Sigmoid colon (tissue), 7 donors: ENCODE results near the gene STAT1. TPM values are rescaled to one million over a fixed set of nuclear protein-coding genes. Genes with fewer than 3 reads are reported as not detected.

Experiments used
- DNase-seq: peaks from one replicate; pipeline ENCODE4 v3.0.0-alpha.2; 2019
- H3K27ac ChIP-seq, 4 donors: fragments of 200-600 bp; sonication (generic); one replicate each; pipeline ENCODE4 v1.5.1; 2016 to 2019; ENCODE audit warnings: mild to moderate bottlenecking in 1 of 4
- H3K27me3 ChIP-seq, 3 donors: fragments of 200-600 bp; sonication (generic); one replicate each; pipeline ENCODE4 v1.5.1; 2019; ENCODE audit warnings: mild to moderate bottlenecking in 1 of 3
- H3K36me3 ChIP-seq, 4 donors: fragments of 200-600 bp; sonication (generic); one replicate each; pipeline ENCODE4 v1.5.1; 2016 to 2019
- H3K4me1 ChIP-seq, 4 donors: fragments of 200-600 bp; sonication (generic); one replicate each; pipeline ENCODE4 v1.5.1; 2017 to 2019
- H3K4me3 ChIP-seq, 4 donors: fragments of 200-600 bp; sonication (generic); one replicate each; pipeline ENCODE4 v1.5.1; 2017 to 2019; ENCODE audit warnings: mild to moderate bottlenecking in 2 of 4, moderate library complexity in 1 of 4
- H3K9me3 ChIP-seq, 4 donors: fragments of 200-600 bp in 3 of 4; sonication (generic) in 3 of 4; one replicate each; pipeline versions ENCODE4 v1.5.1 to v1.6.1; 2013 to 2019
- CTCF ChIP-seq, 4 experiments: fragments of 450-650 bp in 3 of 4; fragments of 200-600 bp in 1 of 4; IDR thresholded peaks; one replicate each; pipeline ENCODE4 v1.5.1; 2016 to 2019; ENCODE audit warnings: antibody characterized with exemption in 4 of 4, mild to moderate bottlenecking in 3 of 4, moderate library complexity in 2 of 4
- EP300 ChIP-seq, 4 donors: sonication (generic); formaldehyde crosslinking; IDR thresholded peaks; one replicate each; pipeline ENCODE4 v1.6.1; 2017; ENCODE audit warnings: antibody characterized with exemption in 4 of 4
- POLR2A ChIP-seq, 2 donors: fragments of 450-650 bp; IDR thresholded peaks; one replicate each; pipeline ENCODE4 v1.6.1; 2016; ENCODE audit warnings: antibody characterized with exemption in 2 of 2, mild to moderate bottlenecking in 2 of 2, moderate library complexity in 2 of 2
- POLR2AphosphoS5 ChIP-seq, 4 donors: sonication (generic); formaldehyde crosslinking; IDR thresholded peaks; one replicate each; pipeline ENCODE4 v1.6.1; 2017; ENCODE audit warnings: antibody characterized with exemption in 4 of 4
- WGBS, 2 donors: extraction: QIAGEN DNeasy Blood & Tissue Kit; methylation state at CpG; one replicate each; pipeline ENCODE4 v1.1.7; 2013; 5-methylcytosine and 5-hydroxymethylcytosine counted together
- intact Hi-C: fragments of 100-400 bp; cut with DNase I; formaldehyde crosslinking; loops from one replicate; pipeline ENCODE4 v1.15.1; 2023
- polyA plus RNA-seq, 3 donors: library from polyadenylated mRNA; stranded (reverse); fragments of 200-250 nt; gene quantifications; one replicate each; pipeline ENCODE4 v1.2.3, GENCODE V29; 2013
- total RNA-seq, 4 donors: library from RNA; depleted of rRNA; stranded (reverse); fragments of >200 nt; gene quantifications; one replicate each; pipeline ENCODE4 v1.1.0, GENCODE V29; 2016
- donor health status: healthy with polysubstance abuse.
- donor health status: Bipolar disorder and iron deficiency.
- donor health status: healthy.

Gene STAT1
- total and polyA plus RNA-seq, 7 donors = 32.8 to 93.8 (median 51.8) TPM

GRCh38 chr2:190987116-190987515 lies 26.9 kb downstream of the STAT1 start:
- Histone ChIP-seq H3K27me3 (no peaks in the 10 kb centered on the region), H3K27ac (no peak overlapping the region), H3K9me3 (no peaks in the 10 kb centered on the region), H3K36me3 (peaks cover 43 to 100% (median 69%) of the 10 kb centered on the region in 4 donors), H3K4me3 (no peak overlapping the region), H3K4me1 (no peaks in the 10 kb centered on the region)
- no peak for TF ChIP-seq POLR2A (IDR thresholded peaks at IDR 0.05)
- no peak for TF ChIP-seq CTCF (IDR thresholded peaks at IDR 0.05)
- no peak for TF ChIP-seq EP300 (IDR thresholded peaks at IDR 0.05)
- WGBS, 2 donors = 94 to 98% methylated on average over 1 of the region's 1 CpG
- DNase-seq = no peak
- intact Hi-C loops = no loop called here

DNA sequence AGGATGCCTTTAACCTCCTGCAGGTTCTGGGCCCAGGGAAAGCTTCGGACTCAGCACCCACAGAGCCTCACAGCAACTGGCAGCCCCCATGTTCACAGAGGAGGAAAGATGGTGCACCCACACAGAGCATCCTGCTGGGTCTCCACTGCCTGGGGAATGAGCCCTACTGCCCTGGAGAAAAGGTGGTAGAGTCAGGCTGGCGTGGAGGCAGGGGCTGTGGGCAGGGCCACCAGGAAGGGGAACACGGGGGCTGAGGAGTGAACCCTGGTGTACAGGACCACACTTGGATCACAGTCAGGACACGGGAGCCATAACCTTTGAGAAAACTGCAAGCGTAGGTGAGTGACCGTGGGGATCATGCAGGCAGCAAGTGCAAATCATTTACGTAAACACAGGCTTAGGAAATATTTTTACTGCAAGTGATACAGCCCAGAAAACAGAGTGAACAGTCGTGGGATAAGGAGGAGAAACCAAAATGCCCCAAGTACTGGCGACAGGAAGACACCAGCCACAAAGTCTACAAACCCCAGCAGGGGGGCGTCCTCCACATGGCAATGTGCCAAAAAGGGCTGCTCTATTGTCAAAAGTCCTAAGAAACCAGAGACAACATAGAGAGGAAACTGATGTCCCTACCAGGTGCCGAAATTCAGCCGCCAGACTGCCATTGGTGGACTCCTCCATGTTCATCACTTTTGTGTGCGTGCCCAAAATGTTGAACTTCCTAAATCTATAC lies 27.6 kb downstream of the STAT1 start:
- Histone ChIP-seq H3K4me1 (no peaks in the 10 kb centered on the region), H3K27ac (no peak overlapping the region), H3K4me3 (no peak overlapping the region), H3K36me3 (peaks cover 43 to 100% (median 69%) of the 10 kb centered on the region in 4 donors), H3K9me3 (no peaks in the 10 kb centered on the region), H3K27me3 (no peaks in the 10 kb centered on the region)
- WGBS, 2 donors = 78 to 91% methylated on average over 13 of the region's 13 CpGs
- intact Hi-C loops = no loop called here
- no peak for DNase-seq
- TF ChIP-seq POLR2AphosphoS5 (IDR thresholded peaks at IDR 0.05) = no peak
- TF ChIP-seq CTCF (IDR thresholded peaks at IDR 0.05) = no peak
- TF ChIP-seq POLR2A (IDR thresholded peaks at IDR 0.05) = no peak
- TF ChIP-seq EP300 (IDR thresholded peaks at IDR 0.05) = no peak

DNA sequence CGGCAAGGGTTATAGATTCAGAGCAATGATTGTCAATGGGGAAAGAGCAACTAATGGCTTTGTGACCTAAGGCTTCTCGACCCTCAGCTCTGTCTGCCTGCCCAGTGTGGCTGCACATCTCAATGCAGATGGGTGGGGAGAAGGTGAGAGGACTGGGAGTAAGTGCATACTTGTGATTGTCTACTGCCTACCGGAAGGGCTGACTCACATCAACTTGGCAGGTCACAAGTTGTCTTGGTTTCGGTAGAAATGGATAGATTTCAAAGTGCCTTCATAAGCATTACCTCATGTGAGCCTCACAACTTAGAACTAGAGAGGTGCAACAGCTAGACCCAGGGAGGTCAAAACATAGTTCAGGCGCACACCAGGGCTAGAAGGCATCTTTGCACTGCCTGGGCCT lies 29.4 kb downstream of the STAT1 start:
- H3K27me3 ChIP-seq = no peaks in the 10 kb centered on the region
- no peak overlapping the region for H3K27ac ChIP-seq
- intact Hi-C loops = no loop called here
- WGBS, 2 donors = 91 to 92% methylated on average over 5 of the region's 5 CpGs
- peaks cover 43 to 100% (median 65%) of the 10 kb centered on the region in 4 donors for H3K36me3 ChIP-seq
- no peak for DNase-seq
- H3K4me1 ChIP-seq = no peaks in the 10 kb centered on the region
- H3K4me3 ChIP-seq = no peak overlapping the region
- TF ChIP-seq POLR2A (IDR thresholded peaks at IDR 0.05) (no peak), CTCF (IDR thresholded peaks at IDR 0.05) (no peak), POLR2AphosphoS5 (IDR thresholded peaks at IDR 0.05) (no peak), EP300 (IDR thresholded peaks at IDR 0.05) (no peak)
- H3K9me3 ChIP-seq = no peaks in the 10 kb centered on the region

GRCh38 chr2:190982262-190983034 lies 31.5 kb downstream of the STAT1 start:
- no peak overlapping the region for H3K27ac ChIP-seq
- WGBS, 2 donors = 81 to 90% methylated on average over 8 of the region's 8 CpGs
- no peaks in the 10 kb centered on the region for H3K9me3 ChIP-seq
- no peaks in the 10 kb centered on the region for H3K27me3 ChIP-seq
- H3K36me3 ChIP-seq = peaks cover 37 to 100% (median 64%) of the 10 kb centered on the region in 4 donors
- no peak overlapping the region for H3K4me3 ChIP-seq
- intact Hi-C loops = no loop called here
- DNase-seq = no peak
- no peaks in the 10 kb centered on the region for H3K4me1 ChIP-seq
- no peak for TF ChIP-seq POLR2A (IDR thresholded peaks at IDR 0.05)
- TF ChIP-seq POLR2AphosphoS5 (IDR thresholded peaks at IDR 0.05) = no peak
- no peak for TF ChIP-seq EP300 (IDR thresholded peaks at IDR 0.05)
- no peak for TF ChIP-seq CTCF (IDR thresholded peaks at IDR 0.05)
